ENCODE data around the gene SLITRK2.

SLITRK2 gene

DNA sequence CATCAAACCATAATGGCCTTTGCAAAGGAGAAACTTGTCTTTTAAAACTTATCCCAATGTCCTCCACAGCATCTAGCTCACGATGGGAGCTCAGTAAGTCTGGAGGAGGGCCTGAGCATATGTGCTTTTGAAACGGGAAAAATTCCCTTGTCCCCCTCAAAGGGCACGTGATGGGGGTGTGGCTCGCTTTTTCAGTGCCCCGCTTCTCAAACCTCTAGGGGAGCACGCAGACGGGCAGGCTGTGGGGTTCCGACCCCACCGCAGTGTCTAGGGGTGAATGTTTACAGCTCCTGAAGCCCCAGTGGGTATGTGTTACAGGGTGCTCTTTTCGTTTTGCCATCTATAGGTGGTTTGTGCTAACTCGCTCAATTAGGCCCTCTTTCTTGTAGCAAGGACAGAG, 31.2 kb downstream of the SLITRK2 start:
- no peak for DNase-seq (ENCODE audit: low read depth in 3 of 3)

DNA sequence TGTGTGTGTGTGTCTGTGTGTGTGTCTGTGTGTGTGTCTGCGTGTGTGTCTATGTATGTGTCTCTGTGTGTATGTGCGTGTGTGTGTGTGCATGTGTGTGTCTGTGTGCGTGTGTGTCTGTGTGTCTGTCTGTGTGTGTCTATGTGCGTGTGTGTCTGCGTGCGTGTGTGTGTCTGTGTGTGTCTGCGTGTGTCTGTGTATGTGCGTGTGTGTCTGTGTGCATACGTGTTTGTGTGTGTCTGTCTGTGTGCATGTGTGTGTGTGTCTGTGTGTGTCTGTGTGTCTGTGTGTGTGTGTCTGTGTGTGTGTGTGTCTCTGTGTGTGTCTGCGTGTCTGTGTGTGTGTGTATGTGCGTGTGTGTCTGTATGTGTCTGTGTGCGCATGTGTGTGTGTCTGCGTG, 35.6 kb downstream of the SLITRK2 start:
- no peak for DNase-seq (ENCODE audit: low read depth in 3 of 3)

DNA sequence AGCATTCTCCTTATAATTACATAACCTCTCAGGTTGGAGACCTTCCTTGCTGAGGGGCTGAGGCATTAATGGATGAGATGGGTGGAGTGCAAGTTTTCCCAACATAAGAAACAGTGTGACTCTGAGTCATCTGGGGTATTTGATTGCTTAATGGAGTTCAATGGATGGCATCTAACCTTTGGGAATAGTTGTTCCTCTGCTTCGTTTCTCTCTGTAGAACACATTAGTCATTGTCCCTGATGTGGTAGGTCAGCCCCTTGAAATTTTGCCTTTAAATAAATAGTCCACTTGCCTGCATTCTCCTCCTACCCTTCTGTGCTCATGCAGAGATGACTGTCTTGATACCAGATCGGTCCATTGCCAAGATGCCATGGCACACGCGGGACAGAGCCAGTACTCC, 38.6 kb downstream of the SLITRK2 start:
- no peak for DNase-seq (ENCODE audit: low read depth in 3 of 3)

DNA sequence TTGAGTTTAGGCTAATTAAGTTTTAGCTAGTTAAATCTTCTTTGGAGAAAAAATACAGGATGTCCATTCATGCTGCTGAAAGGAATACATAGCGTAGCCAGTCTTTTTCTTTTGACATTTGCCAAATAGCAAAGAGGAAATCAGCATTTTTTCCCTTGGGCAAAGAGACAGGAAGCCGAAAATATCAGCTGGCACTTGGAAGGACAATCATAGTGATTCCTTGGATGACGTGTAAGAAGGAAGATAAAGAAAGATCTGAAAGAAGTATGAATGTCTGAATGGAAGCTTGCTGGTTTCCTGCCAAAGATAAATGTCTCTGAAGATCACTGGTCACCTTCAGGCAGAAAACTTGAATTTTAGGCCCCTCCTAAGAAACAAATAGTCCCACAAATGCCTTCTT, 44.2 kb downstream of the SLITRK2 start:
- DNase-seq (ENCODE audit: low read depth in 3 of 3) = no peak

DNA sequence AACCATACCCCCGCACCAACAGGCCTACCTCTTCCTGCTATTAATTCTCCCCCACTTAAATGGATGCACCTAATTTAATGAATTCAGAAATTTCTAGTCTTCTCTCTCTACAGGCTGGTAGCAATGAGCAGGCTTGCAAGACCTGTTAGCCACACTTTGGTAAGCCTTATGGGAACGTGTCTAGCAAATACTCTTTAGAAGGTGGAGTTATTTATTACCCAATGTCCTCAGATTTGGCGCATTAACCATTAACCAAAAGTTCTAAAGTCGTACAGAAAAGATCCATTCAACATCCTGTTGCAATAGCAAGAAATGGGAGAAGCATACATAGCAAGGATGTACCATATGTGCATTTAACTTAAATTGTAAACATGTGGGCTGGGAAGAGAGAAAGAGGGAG, 47.5 kb downstream of the SLITRK2 start:
- no peak for DNase-seq (ENCODE audit: low read depth in 3 of 3)

Data from stimulated activated CD4-positive, alpha-beta T cell treated with anti-CD3 and anti-CD28 coated beads, TNF-alpha, amount 100 ng/mL, for 48 hours (primary cell).